ENCODE measurements around the gene RPLP2.

DNA sequence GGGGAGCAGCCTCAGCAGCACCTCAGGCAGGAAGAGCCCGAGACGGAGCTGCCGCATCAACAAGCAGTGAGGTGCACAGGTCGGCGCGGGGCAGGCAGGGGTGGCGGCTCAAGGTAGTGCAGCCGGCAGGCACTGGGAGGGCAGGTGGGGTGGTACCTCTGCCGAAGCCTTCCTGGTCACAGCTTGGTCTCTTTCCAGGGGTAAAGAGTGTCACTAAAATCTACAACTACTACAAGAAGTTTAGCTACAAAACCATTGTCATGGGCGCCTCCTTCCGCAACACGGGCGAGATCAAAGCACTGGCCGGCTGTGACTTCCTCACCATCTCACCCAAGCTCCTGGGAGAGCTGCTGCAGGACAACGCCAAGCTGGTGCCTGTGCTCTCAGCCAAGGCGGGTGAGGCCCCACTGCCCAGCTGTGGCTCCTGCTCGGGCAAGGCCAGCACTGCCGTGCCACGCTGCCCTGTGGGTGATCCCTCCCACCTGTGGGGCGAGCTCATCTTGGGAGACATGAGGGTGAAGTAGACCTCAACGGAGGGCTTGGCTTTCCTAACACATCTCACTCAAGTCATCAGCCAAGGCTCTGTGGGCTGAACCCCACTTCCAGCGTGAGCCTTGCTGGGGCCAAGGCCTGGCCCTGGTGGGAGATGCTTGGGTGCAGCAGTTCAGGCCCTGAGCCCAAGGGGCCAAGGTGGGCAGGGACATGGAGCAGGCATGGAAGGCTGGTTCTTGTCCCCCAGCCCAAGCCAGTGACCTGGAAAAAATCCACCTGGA is 46.0 kb upstream of the RPLP2 start:
- TF ChIP-seq, protein P1, sequence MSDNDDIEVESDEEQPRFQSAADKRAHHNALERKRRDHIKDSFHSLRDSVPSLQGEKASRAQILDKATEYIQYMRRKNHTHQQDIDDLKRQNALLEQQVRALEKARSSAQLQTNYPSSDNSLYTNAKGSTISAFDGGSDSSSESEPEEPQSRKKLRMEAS (IDR thresholded peaks at IDR 0.05), result no peak
- TF ChIP-seq RAD21 (IDR thresholded peaks at IDR 0.05; ENCODE audit: low read depth) (no peak), TCF12 (IDR thresholded peaks at IDR 0.05; ENCODE audit: low read depth) (no peak), CEBPB (IDR thresholded peaks at IDR 0.05) (no peak), CREB1 (IDR thresholded peaks at IDR 0.05; ENCODE audit: low read depth) (no peak), EP300 (IDR thresholded peaks at IDR 0.05; ENCODE audit: borderline replicate concordance) (no peak), YY1 (IDR thresholded peaks at IDR 0.05; ENCODE audit: low read depth) (no peak), TEAD4 (IDR thresholded peaks at IDR 0.05) (no peak), FOXM1 (IDR thresholded peaks at IDR 0.05; ENCODE audit: borderline replicate concordance, low read depth) (no peak), NFIC (IDR thresholded peaks at IDR 0.05) (no peak)
- TF ChIP-seq, protein P2, sequence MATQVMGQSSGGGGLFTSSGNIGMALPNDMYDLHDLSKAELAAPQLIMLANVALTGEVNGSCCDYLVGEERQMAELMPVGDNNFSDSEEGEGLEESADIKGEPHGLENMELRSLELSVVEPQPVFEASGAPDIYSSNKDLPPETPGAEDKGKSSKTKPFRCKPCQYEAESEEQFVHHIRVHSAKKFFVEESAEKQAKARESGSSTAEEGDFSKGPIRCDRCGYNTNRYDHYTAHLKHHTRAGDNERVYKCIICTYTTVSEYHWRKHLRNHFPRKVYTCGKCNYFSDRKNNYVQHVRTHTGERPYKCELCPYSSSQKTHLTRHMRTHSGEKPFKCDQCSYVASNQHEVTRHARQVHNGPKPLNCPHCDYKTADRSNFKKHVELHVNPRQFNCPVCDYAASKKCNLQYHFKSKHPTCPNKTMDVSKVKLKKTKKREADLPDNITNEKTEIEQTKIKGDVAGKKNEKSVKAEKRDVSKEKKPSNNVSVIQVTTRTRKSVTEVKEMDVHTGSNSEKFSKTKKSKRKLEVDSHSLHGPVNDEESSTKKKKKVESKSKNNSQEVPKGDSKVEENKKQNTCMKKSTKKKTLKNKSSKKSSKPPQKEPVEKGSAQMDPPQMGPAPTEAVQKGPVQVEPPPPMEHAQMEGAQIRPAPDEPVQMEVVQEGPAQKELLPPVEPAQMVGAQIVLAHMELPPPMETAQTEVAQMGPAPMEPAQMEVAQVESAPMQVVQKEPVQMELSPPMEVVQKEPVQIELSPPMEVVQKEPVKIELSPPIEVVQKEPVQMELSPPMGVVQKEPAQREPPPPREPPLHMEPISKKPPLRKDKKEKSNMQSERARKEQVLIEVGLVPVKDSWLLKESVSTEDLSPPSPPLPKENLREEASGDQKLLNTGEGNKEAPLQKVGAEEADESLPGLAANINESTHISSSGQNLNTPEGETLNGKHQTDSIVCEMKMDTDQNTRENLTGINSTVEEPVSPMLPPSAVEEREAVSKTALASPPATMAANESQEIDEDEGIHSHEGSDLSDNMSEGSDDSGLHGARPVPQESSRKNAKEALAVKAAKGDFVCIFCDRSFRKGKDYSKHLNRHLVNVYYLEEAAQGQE (IDR thresholded peaks at IDR 0.05; ENCODE audit: low read depth), result no peak
- TF ChIP-seq, protein P3, sequence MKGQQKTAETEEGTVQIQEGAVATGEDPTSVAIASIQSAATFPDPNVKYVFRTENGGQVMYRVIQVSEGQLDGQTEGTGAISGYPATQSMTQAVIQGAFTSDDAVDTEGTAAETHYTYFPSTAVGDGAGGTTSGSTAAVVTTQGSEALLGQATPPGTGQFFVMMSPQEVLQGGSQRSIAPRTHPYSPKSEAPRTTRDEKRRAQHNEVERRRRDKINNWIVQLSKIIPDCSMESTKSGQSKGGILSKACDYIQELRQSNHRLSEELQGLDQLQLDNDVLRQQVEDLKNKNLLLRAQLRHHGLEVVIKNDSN (IDR thresholded peaks at IDR 0.05), result no peak

Measured in Ishikawa (cell line).